ENCODE data around the gene NRXN3.

The NRXN3 gene

DNA sequence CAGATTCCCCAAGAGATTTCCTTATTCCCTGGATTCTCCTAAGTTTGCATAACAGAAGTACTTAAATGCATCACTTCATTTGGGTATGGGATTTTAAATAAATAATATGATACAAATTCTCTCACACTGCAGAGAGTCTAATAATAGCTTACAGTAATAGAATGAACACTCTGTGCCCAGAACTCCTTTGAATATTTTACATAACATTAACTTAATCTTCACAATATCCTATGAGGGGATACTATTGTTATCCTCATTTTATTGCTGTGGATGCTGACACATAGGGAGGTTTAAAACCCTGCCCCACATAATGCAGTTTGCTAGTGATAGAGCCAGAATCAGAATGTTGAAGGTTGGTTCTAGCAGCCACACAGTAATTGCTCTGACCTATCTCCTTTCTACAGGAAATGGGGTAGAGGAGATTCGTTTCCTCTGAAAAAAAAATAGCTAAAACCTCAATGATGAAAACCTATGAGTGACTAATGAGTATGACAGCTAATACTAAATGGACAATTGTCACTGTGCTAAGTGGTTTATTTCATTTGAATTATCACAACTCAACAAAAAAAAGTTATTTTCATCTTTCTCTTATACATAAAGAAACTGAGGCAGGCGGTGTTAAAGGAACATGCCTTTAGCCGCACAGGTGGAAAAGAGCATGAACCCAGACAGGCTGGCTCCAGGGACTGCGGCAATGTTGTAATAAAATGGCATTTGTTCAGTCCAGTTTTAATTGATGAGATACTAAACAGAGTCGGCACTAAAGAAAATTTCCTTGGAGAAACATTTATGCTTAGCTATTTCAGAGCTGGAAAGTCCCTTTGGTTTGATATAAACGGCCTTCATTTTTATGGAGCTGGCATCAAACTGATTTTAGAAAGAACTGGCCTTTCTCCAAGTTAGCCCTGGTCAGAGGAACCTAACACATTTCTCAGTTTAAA is 880.9 kb downstream of the NRXN3 start:
- DNase-seq (ENCODE audit: extremely low spot score) = no peak
- ChIA-PET POLR2A (no interaction called here), CTCF (no interaction called here)
- TF ChIP-seq, protein P1, sequence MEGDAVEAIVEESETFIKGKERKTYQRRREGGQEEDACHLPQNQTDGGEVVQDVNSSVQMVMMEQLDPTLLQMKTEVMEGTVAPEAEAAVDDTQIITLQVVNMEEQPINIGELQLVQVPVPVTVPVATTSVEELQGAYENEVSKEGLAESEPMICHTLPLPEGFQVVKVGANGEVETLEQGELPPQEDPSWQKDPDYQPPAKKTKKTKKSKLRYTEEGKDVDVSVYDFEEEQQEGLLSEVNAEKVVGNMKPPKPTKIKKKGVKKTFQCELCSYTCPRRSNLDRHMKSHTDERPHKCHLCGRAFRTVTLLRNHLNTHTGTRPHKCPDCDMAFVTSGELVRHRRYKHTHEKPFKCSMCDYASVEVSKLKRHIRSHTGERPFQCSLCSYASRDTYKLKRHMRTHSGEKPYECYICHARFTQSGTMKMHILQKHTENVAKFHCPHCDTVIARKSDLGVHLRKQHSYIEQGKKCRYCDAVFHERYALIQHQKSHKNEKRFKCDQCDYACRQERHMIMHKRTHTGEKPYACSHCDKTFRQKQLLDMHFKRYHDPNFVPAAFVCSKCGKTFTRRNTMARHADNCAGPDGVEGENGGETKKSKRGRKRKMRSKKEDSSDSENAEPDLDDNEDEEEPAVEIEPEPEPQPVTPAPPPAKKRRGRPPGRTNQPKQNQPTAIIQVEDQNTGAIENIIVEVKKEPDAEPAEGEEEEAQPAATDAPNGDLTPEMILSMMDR (IDR thresholded peaks at IDR 0.05; ENCODE audit: control extremely low read depth, extremely low read depth, low read depth, missing control alignments) = no peak

- TF ChIP-seq, protein P1 (IDR thresholded peaks at IDR 0.05; ENCODE audit: control extremely low read depth, extremely low read depth, low read depth, missing control alignments) = no peak
- POLR2A ChIA-PET = no interaction called here
- CTCF ChIA-PET = no interaction called here
- DNase-seq (ENCODE audit: extremely low spot score) = no peak
Observed at GRCh38 chr14:79051742-79052141, 881.6 kb downstream of the NRXN3 start.

DNA sequence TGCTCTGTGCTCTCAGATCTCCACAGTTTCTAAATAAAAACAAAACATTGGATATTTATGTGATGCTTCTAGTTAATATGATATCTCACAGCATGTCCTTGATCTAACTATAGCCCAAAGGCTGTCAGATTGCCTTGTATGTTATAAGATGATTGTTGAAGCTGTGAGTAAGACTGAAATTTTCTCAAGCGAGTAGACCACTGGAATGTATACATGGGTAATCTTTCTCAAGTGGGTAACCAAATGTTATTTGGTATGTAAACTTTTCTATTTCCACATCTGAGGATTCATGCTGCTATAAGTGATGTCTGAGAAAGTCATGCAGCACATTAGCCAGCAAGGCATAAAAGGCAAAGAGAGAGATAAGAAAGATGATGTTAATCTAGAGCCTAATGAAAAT is 886.7 kb downstream of the NRXN3 start:
- ChIA-PET POLR2A (no interaction called here), CTCF (interaction anchor here (1.1 kb wide), 1 partner anchor 47 kb away, joined by 3 read pairs; no protein-coding TSS in a partner anchor)
- TF ChIP-seq, protein P1 (IDR thresholded peaks at IDR 0.05; ENCODE audit: control extremely low read depth, extremely low read depth, low read depth, missing control alignments) = no peak
- DNase-seq (ENCODE audit: extremely low spot score) = no peak

GRCh38 chr14:79057333-79057732 is 887.2 kb downstream of the NRXN3 start:
- DNase-seq (ENCODE audit: extremely low spot score) = no peak
- TF ChIP-seq, protein P1 (IDR thresholded peaks at IDR 0.05; ENCODE audit: control extremely low read depth, extremely low read depth, low read depth, missing control alignments) = no peak
- CTCF ChIA-PET = interaction anchor here (1.1 kb wide), 1 partner anchor 47 kb away, joined by 3 read pairs; no protein-coding TSS in a partner anchor
- POLR2A ChIA-PET = no interaction called here

DNA sequence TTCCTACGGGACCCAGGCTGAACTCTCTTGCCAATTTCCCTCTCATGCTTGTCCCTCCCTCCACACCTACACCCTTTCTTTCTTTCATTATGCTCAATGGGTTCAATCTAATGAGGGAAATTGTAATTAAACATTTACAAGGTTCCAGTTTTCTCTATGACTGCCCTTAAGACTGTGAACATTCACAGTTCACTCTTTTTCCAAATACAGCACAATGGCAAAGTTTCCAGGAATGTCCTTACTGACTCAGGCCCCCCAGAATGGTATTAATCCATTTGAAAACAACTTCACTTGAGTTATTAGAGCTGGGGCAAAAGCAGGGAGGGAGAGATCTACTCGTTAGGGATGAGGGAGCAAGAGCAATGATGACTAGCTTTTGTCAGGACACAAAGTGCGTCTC is 892.1 kb downstream of the NRXN3 start:
- POLR2A ChIA-PET = no interaction called here
- TF ChIP-seq, protein P1 (IDR thresholded peaks at IDR 0.05; ENCODE audit: control extremely low read depth, extremely low read depth, low read depth, missing control alignments) = no peak
- DNase-seq (ENCODE audit: extremely low spot score) = no peak
- CTCF ChIA-PET = interaction anchor here (0.7 kb wide), 1 partner anchor 20 kb away, joined by 4 read pairs; no protein-coding TSS in a partner anchor

DNA sequence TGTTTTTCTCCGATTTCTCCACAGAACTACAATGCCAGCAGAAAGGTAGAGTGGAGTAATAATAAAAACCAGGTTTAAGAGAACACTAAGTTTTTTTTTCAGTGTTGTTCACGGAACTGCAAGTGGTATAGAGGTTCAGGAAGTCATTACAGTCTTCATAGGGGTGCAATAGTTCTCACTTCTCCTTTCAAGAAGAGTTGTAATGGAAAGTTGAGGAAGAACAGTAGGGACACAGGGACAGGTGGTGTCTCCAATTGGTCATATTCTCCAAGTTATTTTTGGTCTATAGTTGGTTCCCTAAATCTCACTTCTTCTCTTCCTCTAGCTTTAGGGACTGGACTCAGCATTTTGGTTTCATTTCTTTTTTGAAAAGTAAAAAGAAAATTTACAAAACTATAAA is 894.0 kb downstream of the NRXN3 start:
- POLR2A ChIA-PET = no interaction called here
- TF ChIP-seq, protein P1 (IDR thresholded peaks at IDR 0.05; ENCODE audit: control extremely low read depth, extremely low read depth, low read depth, missing control alignments) = no peak
- no peak for DNase-seq (ENCODE audit: extremely low spot score)
- CTCF ChIA-PET = no interaction called here
